Ovary (tissue), 9 donors: ENCODE results near the gene TNPO3. TPM values are rescaled to one million over a fixed set of nuclear protein-coding genes. Genes with fewer than 3 reads are reported as not detected.

Experiments
- DNase-seq, 5 donors: peaks; one replicate each; pipeline ENCODE4 v3.0.0-alpha.2; 2019 to 2020
- H3K27ac ChIP-seq, 2 donors: fragments of 200-600 bp; one replicate each; pipeline versions ENCODE4 v1.5.1 to v1.8.0; 2019 to 2022
- H3K27me3 ChIP-seq: fragments of 200-600 bp; one replicate; pipeline ENCODE4 v1.8.0; 2022
- H3K36me3 ChIP-seq: fragments of 200-600 bp; sonication (generic); one replicate; pipeline ENCODE4 v1.5.1; 2019
- H3K4me1 ChIP-seq: one replicate; pipeline ENCODE4 v1.8.1; 2013; ENCODE audit warnings: mild to moderate bottlenecking, moderate library complexity; ENCODE audit not compliant: insufficient read depth
- H3K4me3 ChIP-seq: fragments of 200-600 bp; sonication (generic); one replicate; pipeline ENCODE4 v1.5.1; 2017
- H3K9me3 ChIP-seq, 2 donors: fragments of 200-600 bp in 1 of 2; sonication (generic) in 1 of 2; one replicate each; pipeline versions ENCODE4 v1.5.1 to v1.8.1; 2013 to 2019; ENCODE audit warnings: mild to moderate bottlenecking in 1 of 2, moderate library complexity in 1 of 2
- EP300 ChIP-seq: sonication (generic); formaldehyde crosslinking; IDR thresholded peaks from one replicate; pipeline ENCODE4 v1.6.1; 2017; ENCODE audit warnings: antibody characterized with exemption
- POLR2A ChIP-seq: fragments of 450-650 bp; IDR thresholded peaks from one replicate; pipeline ENCODE4 v1.6.1; 2017; ENCODE audit warnings: antibody characterized with exemption, mild to moderate bottlenecking, moderate library complexity
- WGBS, 3 donors: extraction: QIAGEN DNeasy Blood & Tissue Kit in 1 of 3; methylation state at CpG; one replicate each; pipeline versions ENCODE4 v1.1.5 to v1.1.7; 2013 to 2017; 5-methylcytosine and 5-hydroxymethylcytosine counted together
- intact Hi-C, 4 donors: fragments of 100-400 bp; cut with DNase I; formaldehyde crosslinking; loops; one replicate each; pipeline versions ENCODE4 v1.11.0 to v1.15.1; 2022 to 2023
- polyA plus RNA-seq, 2 donors: library from polyadenylated mRNA; stranded (reverse); fragments of 200-250 nt in 1 of 2; fragments of 350-450 nt in 1 of 2; fragmentation: Illumina TruSeq in 1 of 2; extraction: RNeasy Lipid Tissue Mini Kit (QIAGEN cat#74804) in 1 of 2; gene quantifications; one replicate each; pipeline ENCODE4 v1.2.3, GENCODE V29; 2013 to 2014
- total RNA-seq, 7 donors: library from RNA; depleted of rRNA in 2 of 7; stranded (reverse); fragments of >200 nt in 2 of 7; fragmentation: NEBNext Ultra II Directional in 3 of 7; extraction: Animal tissue kit (Norgen Biotek cat#: 25700) in 3 of 7; gene quantifications; one replicate each; pipeline versions ENCODE4 v1.1.0 to v1.2.4, GENCODE V29; 2016 to 2023
- TF ChIP-seq, protein P1 (sequence below), 3 donors: fragments of 450-650 bp in 2 of 3; fragments of 200-600 bp in 1 of 3; IDR thresholded peaks; one replicate each; pipeline versions ENCODE4 v1.5.1 to v1.8.0; 2016 to 2022; ENCODE audit warnings: antibody characterized with exemption in 3 of 3, mild to moderate bottlenecking in 1 of 3
- donor health status: DM: no; HTN: no; CAD: no; lungs with moderate emphysema.
- donor health status: DM: no; HTN: no; CAD: no.
- donor health status: Bipolar disorder and iron deficiency.
- donor health status: DM: yes; HTN: yes; CAD: no.
- donor health status: DM: no; HTN: no; CAD: no.
- donor health status: DM: yes; HTN: yes; CAD: no.

The TNPO3 gene
- total and polyA plus RNA-seq, 9 donors, result 18.6 to 40.1 (median 30.9) TPM

DNA sequence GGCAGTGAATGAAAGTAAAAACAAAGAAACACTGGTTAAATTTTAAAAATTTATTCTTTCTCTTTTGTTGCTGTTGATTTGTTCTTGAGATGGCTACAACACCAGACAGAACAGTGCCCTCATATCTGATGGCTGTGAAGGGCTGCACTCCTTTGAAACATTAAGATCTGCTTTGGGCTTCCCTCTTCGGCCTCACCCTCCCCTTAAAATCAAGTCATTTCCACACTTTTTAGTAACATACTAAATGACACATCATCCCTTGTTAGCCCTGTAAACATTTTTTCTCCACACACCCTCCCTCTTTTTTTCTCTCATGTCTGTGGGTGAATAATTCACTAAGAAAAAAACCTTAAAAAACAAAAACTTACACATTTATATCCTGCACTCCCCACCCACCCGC is 100.8 kb downstream of the TNPO3 start:
- intact Hi-C loops, result no loop called here

GRCh38 chr7:128951296-128951695 is 103.6 kb downstream of the TNPO3 start:
- H3K4me1 ChIP-seq, result no peaks in the 10 kb centered on the region
- H3K27me3 ChIP-seq, result no peaks in the 10 kb centered on the region
- no peak for DNase-seq
- 29 to 42% (median 33%) methylated on average over 5 of the region's 5 CpGs for WGBS, 3 donors
- H3K36me3 ChIP-seq, result no peaks in the 10 kb centered on the region
- no peak overlapping the region for H3K27ac ChIP-seq
- no peak overlapping the region for H3K4me3 ChIP-seq
- intact Hi-C loops, result no loop called here
- TF ChIP-seq EP300, result no peak
- no peak for TF ChIP-seq POLR2A
- TF ChIP-seq, protein P1, sequence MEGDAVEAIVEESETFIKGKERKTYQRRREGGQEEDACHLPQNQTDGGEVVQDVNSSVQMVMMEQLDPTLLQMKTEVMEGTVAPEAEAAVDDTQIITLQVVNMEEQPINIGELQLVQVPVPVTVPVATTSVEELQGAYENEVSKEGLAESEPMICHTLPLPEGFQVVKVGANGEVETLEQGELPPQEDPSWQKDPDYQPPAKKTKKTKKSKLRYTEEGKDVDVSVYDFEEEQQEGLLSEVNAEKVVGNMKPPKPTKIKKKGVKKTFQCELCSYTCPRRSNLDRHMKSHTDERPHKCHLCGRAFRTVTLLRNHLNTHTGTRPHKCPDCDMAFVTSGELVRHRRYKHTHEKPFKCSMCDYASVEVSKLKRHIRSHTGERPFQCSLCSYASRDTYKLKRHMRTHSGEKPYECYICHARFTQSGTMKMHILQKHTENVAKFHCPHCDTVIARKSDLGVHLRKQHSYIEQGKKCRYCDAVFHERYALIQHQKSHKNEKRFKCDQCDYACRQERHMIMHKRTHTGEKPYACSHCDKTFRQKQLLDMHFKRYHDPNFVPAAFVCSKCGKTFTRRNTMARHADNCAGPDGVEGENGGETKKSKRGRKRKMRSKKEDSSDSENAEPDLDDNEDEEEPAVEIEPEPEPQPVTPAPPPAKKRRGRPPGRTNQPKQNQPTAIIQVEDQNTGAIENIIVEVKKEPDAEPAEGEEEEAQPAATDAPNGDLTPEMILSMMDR (IDR thresholded peaks at IDR 0.05), result no peak
- no peaks in the 10 kb centered on the region for H3K9me3 ChIP-seq

More for the DNA sequence above, 100.8 kb downstream of the TNPO3 start:
- Histone ChIP-seq H3K27ac (no peak overlapping the region), H3K27me3 (no peaks in the 10 kb centered on the region), H3K9me3 (no peaks in the 10 kb centered on the region), H3K36me3 (no peaks in the 10 kb centered on the region), H3K4me1 (no peaks in the 10 kb centered on the region), H3K4me3 (no peak overlapping the region)
- DNase-seq, result no peak
- TF ChIP-seq EP300 (no peak), POLR2A (no peak)
- TF ChIP-seq, protein P1 (IDR thresholded peaks at IDR 0.05), result no peak
- 86 to 93% (median 90%) methylated on average over 2 of the region's 2 CpGs for WGBS, 3 donors

DNA sequence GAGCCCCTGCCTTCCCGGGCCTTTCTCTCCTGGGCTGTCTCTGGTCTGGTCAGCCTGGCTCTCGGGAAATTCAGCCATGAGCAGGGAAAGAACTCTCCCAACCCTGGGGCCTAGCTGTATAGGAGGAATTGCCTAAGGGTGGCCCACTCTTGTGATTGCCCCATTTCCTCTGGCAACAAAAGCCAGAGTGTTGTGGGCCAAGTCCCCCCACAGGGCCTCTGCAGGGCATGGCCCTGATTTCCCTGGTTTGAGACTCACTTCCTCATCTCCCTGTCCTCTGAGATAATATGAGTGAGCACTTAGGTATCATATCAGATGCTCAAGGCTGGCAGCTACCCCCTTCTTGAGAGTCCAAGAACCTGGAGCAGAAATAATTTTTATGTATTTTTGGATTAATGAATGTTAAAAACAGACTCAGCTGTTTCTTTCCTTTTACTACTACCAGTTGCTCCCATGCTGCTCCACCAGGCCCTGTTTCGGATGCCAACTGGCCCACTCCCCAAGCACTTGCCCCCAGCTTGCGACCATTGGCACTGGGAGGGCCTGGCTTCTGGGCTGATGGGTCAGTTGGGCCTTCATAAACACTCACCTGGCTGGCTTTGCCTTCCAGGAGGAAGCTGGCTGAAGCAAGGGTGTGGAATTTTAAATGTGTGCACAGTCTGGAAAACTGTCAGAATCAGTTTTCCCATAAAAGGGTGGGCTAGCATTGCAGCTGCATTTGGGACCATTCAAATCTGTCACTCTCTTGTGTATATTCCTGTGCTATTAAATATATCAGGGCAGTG is 105.7 kb downstream of the TNPO3 start:
- intact Hi-C loops, result loop anchor here in 1 of 4 donors (5.0 kb wide), 1 partner anchor 553 kb away; the partner anchor contains the start of gene SMKR1
- DNase-seq, result no peak
- TF ChIP-seq EP300, result no peak
- TF ChIP-seq, protein P1 (IDR thresholded peaks at IDR 0.05), result no peak
- TF ChIP-seq POLR2A, result no peak
- Histone ChIP-seq H3K4me3 (no peak overlapping the region), H3K4me1 (no peaks in the 10 kb centered on the region), H3K9me3 (no peaks in the 10 kb centered on the region), H3K27me3 (no peaks in the 10 kb centered on the region), H3K27ac (no peak overlapping the region), H3K36me3 (no peaks in the 10 kb centered on the region)
- WGBS, 3 donors, result 86 to 90% (median 86%) methylated on average over 4 of the region's 4 CpGs

- Histone ChIP-seq H3K27me3 (no peaks in the 10 kb centered on the region), H3K9me3 (no peaks in the 10 kb centered on the region), H3K36me3 (no peaks in the 10 kb centered on the region), H3K4me3 (no peak overlapping the region), H3K4me1 (no peaks in the 10 kb centered on the region), H3K27ac (no peak overlapping the region)
- WGBS, 3 donors, result 82 to 86% (median 84%) methylated on average over 11 to 12 of the region's 12 CpGs
- no peak for TF ChIP-seq EP300
- no peak for DNase-seq
- intact Hi-C loops, result loop anchor here in 1 of 4 donors (5.0 kb wide), 1 partner anchor 554 kb away; the partner anchor contains the start of gene SMKR1
These were observed 106.5 kb downstream of the TNPO3 start for GRCh38 chr7:128948312-128948973.
